HEK293 (cell line): Measurements from ENCODE around the gene BLVRA.
A peak's percentile ranks its signal among the peaks of the same experiment; 100 is the strongest.
"Not testable (repeated sequence)": the region's sequence is repeated elsewhere in the genome, so short reads cannot be mapped to it uniquely, and the experiment has no call there.

ENCODE experiments used
- CTCF ChIA-PET: fragments of 350-600 bp; formaldehyde crosslinking; extraction: SDS; loops from one replicate; lab custom pipeline; 2021; ENCODE audit warnings: antibody characterized with exemption; lab: Yijun Ruan, JAX
- POLR2A ChIA-PET: fragments of 300-600 bp; formaldehyde crosslinking; extraction: SDS; loops from one replicate; lab custom pipeline; 2020; ENCODE audit warnings: antibody characterized with exemption, inconsistent platforms; lab: Yijun Ruan, JAX
- H3K27ac ChIP-seq: fragments of 200-500 bp; sonication (Bioruptor generic); 2 replicates; pipeline ENCODE4 v1.5.1; 2014; ENCODE audit warnings: low read depth, low read length, control low read depth, inconsistent platforms; ENCODE audit errors: extremely low read depth
- H3K36me3 ChIP-seq, 2 experiments: fragments of 200-500 bp in 1 of 2; sonication (Bioruptor generic) in 1 of 2; 1 replicate in 1 of 2; 2 replicates in 1 of 2; pipeline ENCODE4 v1.5.1; 2014 to 2017; ENCODE audit warnings: inconsistent platforms in 2 of 2, low read length in 2 of 2; ENCODE audit not compliant: control insufficient read depth in 2 of 2, insufficient read depth in 1 of 2
- H3K4me1 ChIP-seq: fragments of 200-500 bp; sonication (Bioruptor generic); 2 replicates; pipeline ENCODE4 v1.5.1; 2014; ENCODE audit warnings: mild to moderate bottlenecking, low read length, inconsistent platforms; ENCODE audit not compliant: control insufficient read depth, insufficient read depth
- H3K4me3 ChIP-seq: 2 replicates; pipeline ENCODE4 v1.5.1; 2011; ENCODE audit warnings: low read depth, mild to moderate bottlenecking, control low read depth, low read length, moderate library complexity
- H3K9me3 ChIP-seq: fragments of 200-500 bp; sonication (Bioruptor generic); 2 replicates; pipeline ENCODE4 v1.5.1; 2014; ENCODE audit warnings: low read depth, low read length, inconsistent platforms; ENCODE audit not compliant: control insufficient read depth, insufficient read depth
- FEZF1 ChIP-seq: fragments of 450-650 bp; formaldehyde crosslinking; IDR thresholded peaks from 2 replicates; pipeline ENCODE4 v1.5.1; 2016; ENCODE audit warnings: missing biosample characterization, missing genetic modification characterization
- GLIS1 ChIP-seq: fragments of 450-650 bp; formaldehyde crosslinking; IDR thresholded peaks from 2 replicates; pipeline ENCODE4 v1.5.1; 2016; ENCODE audit warnings: missing biosample characterization, missing genetic modification characterization
- MZF1 ChIP-seq: fragments of 450-650 bp; formaldehyde crosslinking; IDR thresholded peaks from 2 replicates; pipeline ENCODE4 v1.5.1; 2017; ENCODE audit warnings: missing biosample characterization, missing genetic modification characterization, borderline replicate concordance
- RBAK ChIP-seq: fragments of 450-650 bp; formaldehyde crosslinking; IDR thresholded peaks from 2 replicates; pipeline ENCODE4 v1.5.1; 2016; ENCODE audit warnings: missing biosample characterization, missing genetic modification characterization
- ZNF2 ChIP-seq: fragments of 450-650 bp; formaldehyde crosslinking; IDR thresholded peaks from 2 replicates; pipeline ENCODE4 v1.5.1; 2016; ENCODE audit warnings: missing biosample characterization, missing genetic modification characterization
- ZNF239 ChIP-seq: fragments of 450-650 bp; formaldehyde crosslinking; IDR thresholded peaks from 2 replicates; pipeline ENCODE4 v1.5.1; 2016; ENCODE audit warnings: missing biosample characterization, missing genetic modification characterization
- ZNF311 ChIP-seq: fragments of 450-650 bp; formaldehyde crosslinking; IDR thresholded peaks from 2 replicates; pipeline ENCODE4 v1.5.1; 2017; ENCODE audit warnings: missing biosample characterization, missing genetic modification characterization, borderline replicate concordance
- ZNF341 ChIP-seq: fragments of 450-650 bp; formaldehyde crosslinking; IDR thresholded peaks from 2 replicates; pipeline ENCODE4; 2016; ENCODE audit warnings: low read depth, missing biosample characterization, missing genetic modification characterization
- ZNF585B ChIP-seq: fragments of 450-650 bp; formaldehyde crosslinking; IDR thresholded peaks from 2 replicates; pipeline ENCODE4 v1.5.1; 2016; ENCODE audit warnings: missing biosample characterization, missing genetic modification characterization
- TF ChIP-seq, protein P1 (sequence below): fragments of 450-650 bp; formaldehyde crosslinking; IDR thresholded peaks from 2 replicates; pipeline ENCODE4 v1.5.1; 2016; ENCODE audit warnings: missing biosample characterization, missing genetic modification characterization

Gene BLVRA

DNA sequence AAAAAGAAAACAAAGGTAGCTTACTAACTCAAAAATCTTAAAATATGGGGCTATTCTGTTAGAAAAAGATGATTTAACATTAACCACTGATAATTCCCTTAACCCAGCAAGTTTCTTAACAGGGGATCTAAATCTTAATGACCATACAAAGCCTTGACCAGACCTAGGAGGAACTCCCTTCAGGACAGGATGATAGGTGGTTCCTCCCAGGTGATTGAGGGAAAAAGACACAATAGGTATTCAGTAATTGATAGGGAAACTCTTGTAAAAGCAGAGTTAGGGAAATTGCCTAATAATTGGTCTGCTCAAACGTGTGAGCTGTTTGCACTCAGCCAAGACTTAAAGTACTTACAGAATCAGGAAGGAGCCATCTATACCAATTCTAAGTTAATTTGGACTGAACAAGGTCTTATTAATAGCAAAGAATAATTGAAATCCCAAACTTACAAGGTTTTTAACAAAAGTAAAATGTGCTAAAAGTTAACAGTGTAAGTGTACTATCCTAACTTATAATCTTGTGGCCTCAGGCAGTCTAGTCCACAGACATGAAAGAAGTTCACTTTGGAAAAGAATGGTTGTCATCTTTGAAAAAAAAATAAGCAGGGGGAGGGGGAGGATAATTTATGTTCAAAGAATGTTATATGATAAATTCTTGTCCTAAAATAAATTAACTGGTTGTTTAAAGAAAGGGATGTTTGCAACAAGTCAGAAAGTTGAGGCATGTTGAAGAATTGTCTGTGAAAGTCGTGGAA lies 57.7 kb downstream of the BLVRA start:
- H3K4me1 ChIP-seq, H3K9me3 ChIP-seq, POLR2A ChIA-PET, H3K4me3 ChIP-seq, H3K36me3 ChIP-seq, H3K27ac ChIP-seq, CTCF ChIA-PET: not testable (repeated sequence)

DNA sequence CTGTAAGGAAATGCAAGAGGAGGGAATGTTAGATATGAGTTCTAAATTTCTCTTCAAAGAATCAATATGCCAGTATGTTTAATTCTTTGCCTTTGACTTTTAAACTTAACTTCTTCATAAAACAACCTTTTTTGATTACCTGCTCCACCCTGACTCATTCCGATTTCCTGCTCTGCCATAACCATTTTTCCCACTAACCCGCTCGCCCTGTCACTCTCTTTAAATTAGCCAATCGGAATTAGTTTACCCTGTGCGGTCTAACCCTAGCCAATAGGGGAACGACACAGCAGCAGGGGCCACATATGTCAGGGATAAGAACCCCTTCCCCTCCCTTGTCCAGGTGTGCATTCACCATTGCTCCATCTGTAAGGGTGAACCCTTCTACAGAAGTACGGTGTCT lies 64.9 kb downstream of the BLVRA start:
- TF ChIP-seq ZNF585B (tag by site-specific recombination) = peak; percentile 47
- H3K4me1 ChIP-seq, H3K36me3 ChIP-seq, H3K9me3 ChIP-seq, H3K4me3 ChIP-seq, POLR2A ChIA-PET, H3K27ac ChIP-seq: not testable (repeated sequence)
- CTCF ChIA-PET = interaction anchor here (1.2 to 2.6 kb wide), 2 partner anchors 12 to 14 kb away, joined by 3 to 10 read pairs; no protein-coding TSS in a partner anchor

DNA sequence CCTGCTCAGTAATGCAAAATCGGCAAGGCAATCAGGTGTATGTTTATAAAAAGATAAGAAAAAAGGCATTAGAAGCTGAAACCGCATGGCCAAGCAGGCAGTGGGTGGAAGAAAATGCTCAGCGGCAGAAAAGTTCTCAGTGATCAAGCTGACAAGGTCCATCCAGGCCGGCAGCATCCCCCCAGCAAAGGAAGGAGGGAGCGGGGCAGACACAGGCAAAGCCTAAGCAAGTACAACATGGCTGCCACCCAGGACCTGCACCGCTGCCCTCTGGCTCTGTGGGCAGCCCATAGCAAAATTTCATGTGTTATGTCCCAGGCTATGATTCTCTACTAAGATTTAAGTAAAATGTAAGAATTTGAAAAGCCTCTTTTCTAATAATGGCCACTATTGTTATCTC lies 65.5 kb downstream of the BLVRA start:
- no peak overlapping the region for H3K4me3 ChIP-seq
- CTCF ChIA-PET = interaction anchor here (1.1 to 2.6 kb wide), 2 partner anchors 14 to 15 kb away, joined by 3 to 10 read pairs; no protein-coding TSS in a partner anchor
- peaks cover 8% of the 10 kb centered on the region for H3K4me1 ChIP-seq
- no peaks in the 10 kb centered on the region for H3K9me3 ChIP-seq
- no peak overlapping the region for H3K27ac ChIP-seq
- TF ChIP-seq FEZF1 (tag by site-specific recombination) = no peak
- TF ChIP-seq, protein P1, sequence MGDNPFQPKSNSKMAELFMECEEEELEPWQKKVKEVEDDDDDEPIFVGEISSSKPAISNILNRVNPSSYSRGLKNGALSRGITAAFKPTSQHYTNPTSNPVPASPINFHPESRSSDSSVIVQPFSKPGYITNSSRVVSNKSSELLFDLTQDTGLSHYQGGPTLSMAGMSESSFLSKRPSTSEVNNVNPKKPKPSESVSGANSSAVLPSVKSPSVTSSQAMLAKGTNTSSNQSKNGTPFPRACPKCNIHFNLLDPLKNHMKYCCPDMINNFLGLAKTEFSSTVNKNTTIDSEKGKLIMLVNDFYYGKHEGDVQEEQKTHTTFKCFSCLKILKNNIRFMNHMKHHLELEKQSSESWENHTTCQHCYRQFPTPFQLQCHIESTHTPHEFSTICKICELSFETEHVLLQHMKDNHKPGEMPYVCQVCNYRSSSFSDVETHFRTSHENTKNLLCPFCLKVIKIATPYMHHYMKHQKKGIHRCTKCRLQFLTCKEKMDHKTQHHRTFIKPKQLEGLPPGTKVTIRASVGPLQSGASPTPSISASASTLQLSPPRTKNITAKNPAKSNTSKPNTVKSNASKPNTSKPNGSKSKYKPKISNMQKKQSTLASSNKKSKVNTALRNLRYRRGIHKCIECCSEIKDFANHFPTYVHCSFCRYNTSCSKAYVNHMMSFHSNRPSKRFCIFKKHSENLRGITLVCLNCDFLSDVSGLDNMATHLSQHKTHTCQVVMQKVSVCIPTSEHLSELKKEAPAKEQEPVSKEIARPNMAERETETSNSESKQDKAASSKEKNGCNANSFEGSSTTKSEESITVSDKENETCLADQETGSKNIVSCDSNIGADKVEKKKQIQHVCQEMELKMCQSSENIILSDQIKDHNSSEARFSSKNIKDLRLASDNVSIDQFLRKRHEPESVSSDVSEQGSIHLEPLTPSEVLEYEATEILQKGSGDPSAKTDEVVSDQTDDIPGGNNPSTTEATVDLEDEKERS (tag by site-specific recombination) = no peak
- no peak for TF ChIP-seq ZNF311 (tag by site-specific recombination)
- no peak for TF ChIP-seq RBAK (tag by site-specific recombination)
- no peak for TF ChIP-seq ZNF2 (tag by site-specific recombination)
- TF ChIP-seq GLIS1 (tag by site-specific recombination) = peak; percentile 30; the same call in 1 of the 2 replicates
- TF ChIP-seq ZNF341 (tag by site-specific recombination) = peak; percentile 40; the same call in 1 of the 2 replicates
- TF ChIP-seq MZF1 (tag by site-specific recombination) = no peak
- POLR2A ChIA-PET = interaction anchor here (0.6 kb wide), 1 partner anchor 60 kb away, joined by 3 read pairs; no protein-coding TSS in a partner anchor
- no peaks in the 10 kb centered on the region for H3K36me3 ChIP-seq

DNA sequence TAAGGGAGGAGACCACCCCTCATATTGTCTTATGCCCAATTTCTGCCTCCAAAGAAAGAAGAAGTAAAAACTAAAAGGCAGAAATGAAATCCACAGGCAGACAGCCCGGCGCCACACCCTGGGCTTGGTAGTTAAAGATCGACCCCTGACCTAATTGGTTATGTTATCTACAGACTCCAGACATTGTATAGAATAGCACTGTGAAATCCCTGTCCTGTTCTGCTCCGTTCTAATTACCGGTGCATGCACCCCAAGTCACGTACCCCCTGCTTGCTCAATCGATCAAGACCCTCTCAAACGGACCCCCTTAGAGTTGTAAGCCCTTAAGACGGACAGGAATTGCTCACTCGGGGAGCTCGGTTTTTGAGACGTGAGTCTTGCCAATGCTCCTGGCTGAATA lies 66.0 kb downstream of the BLVRA start:
- H3K9me3 ChIP-seq, H3K36me3 ChIP-seq, POLR2A ChIA-PET, H3K4me3 ChIP-seq, H3K4me1 ChIP-seq: not testable (repeated sequence)
- H3K27ac ChIP-seq = peak overlapping the region; percentile 1; the same call in 1 of the 2 replicates
- CTCF ChIA-PET = interaction anchor here (0.6 to 2.6 kb wide), 4 partner anchors 13 to 262 kb away, joined by 3 to 10 read pairs (median 6); partner anchors contain the start of gene STK17A

DNA sequence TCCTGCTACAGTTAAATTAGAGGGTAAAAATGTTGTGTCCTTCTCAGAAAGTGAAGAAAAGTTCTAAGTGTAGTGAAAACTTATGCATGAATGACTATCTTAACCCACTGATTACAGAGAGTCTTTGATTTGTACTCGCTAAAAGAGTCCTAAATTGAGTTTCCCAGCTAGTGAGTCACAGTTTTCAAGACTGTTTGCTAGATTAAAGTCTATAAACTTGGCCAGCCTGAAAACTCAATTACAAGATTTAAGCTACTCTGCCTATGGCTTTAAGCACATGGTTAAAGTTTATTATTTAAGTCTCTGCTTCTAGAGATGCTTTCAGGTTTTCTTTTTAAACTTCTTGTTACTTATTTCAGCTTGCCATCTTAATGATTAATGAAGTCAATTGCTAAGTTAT lies 66.5 kb downstream of the BLVRA start:
- Histone ChIP-seq H3K36me3 (no peaks in the 10 kb centered on the region), H3K4me3 (no peak overlapping the region), H3K9me3 (no peaks in the 10 kb centered on the region), H3K4me1 (peaks cover 8% of the 10 kb centered on the region), H3K27ac (peak overlapping the region; percentile 1; the same call in 1 of the 2 replicates)
- no peak for TF ChIP-seq ZNF239 (tag by site-specific recombination)
- ChIA-PET CTCF (interaction anchor here (0.6 to 2.6 kb wide), 3 partner anchors 13 to 262 kb away, joined by 4 to 10 read pairs (median 8); partner anchors contain the start of gene STK17A), POLR2A (interaction anchor here (1.0 kb wide), 1 partner anchor 67 kb away, joined by 4 read pairs; the partner anchor contains the start of gene BLVRA)
